Vagina (tissue), 2 donors: Measurements from ENCODE around the gene TBC1D10B.

Experiments
- CTCF ChIP-seq, 3 experiments: fragments of 450-650 bp in 2 of 3; fragments of 200-600 bp in 1 of 3; sonication (generic) in 1 of 3; IDR thresholded peaks; one replicate each; pipeline ENCODE4 v1.5.1; 2017 to 2019; ENCODE audit warnings: antibody characterized with exemption in 3 of 3, mild to moderate bottlenecking in 2 of 3, moderate library complexity in 2 of 3
- POLR2AphosphoS5 ChIP-seq, 2 donors: sonication (generic); formaldehyde crosslinking; IDR thresholded peaks; one replicate each; pipeline ENCODE4 v1.9.0; 2017; ENCODE audit warnings: antibody characterized with exemption in 2 of 2, mild to moderate bottlenecking in 2 of 2, low read depth in 1 of 2; ENCODE audit not compliant: insufficient read depth in 1 of 2

- TF ChIP-seq CTCF (IDR thresholded peaks at IDR 0.05) (no peak), POLR2AphosphoS5 (IDR thresholded peaks at IDR 0.05; ENCODE audit: insufficient read depth in 1 of 2, low read depth in 1 of 2) (no peak)
Observed at GRCh38 chr16:30352488-30353401, 17.5 kb downstream of the TBC1D10B start.
